NCI-H1092 (cell line): ENCODE measurements around the gene ANKRD33B.
"Not testable (repeated sequence)": the region's sequence is repeated elsewhere in the genome, so short reads cannot be mapped to it uniquely, and the experiment has no call there.

Source experiments
- DNase-seq: peaks from one replicate; lab custom pipeline; 2025; lab: John Stamatoyannopoulos, UW

ANKRD33B gene

DNA sequence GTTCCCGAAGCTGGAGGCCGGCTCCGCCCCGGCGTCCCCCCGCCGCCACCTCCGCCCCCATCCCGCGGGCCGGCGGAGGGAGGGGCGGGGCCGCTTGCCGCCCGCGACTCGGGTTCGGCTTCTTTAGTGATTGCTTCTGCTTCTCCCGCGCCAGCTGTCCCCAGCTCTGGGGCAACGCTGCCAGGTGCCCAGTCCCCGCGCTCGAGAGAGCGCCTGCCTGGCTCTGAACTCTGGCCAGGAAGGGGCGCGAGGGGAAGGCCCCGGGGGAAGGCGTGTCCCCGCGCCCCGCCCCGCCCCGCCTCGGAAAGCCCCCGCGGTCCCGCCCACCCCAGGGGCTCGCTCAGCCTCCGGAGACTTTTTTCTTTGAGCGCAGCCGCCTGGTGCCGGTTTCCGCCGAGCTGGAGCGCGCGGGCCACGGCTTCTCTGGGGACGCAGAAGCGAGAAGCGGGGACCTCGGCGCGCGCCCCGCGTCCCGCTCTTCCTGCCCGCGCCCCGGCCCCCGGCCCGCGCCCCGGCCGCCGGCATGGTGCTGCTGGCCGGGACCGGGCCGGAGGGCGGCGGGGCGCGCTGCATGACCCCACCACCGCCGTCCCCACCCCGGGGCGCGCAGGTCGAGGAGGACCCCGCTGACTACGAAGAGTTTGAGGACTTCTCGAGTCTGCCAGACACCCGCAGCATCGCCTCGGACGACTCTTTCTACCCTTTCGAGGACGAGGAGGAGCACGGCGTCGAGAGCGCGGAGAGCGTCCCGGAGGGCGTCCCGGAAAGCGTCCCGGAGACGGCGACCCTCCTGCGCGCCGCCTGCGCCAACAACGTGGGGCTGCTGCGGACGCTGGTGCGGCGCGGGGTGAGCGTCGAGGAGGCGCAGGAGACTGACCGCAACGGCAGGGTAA, at the start of gene ANKRD33B:
TSS of gene ANKRD33B (plus strand) at position 126 of the 893 bp plus-strand sequence. CDS start at position 524, 398 bp downstream.
- peak; percentile 34 for DNase-seq

GRCh38 chr5:10514572-10514971, 49.3 kb upstream of the ANKRD33B start:
- DNase-seq, result not testable (repeated sequence)

DNA sequence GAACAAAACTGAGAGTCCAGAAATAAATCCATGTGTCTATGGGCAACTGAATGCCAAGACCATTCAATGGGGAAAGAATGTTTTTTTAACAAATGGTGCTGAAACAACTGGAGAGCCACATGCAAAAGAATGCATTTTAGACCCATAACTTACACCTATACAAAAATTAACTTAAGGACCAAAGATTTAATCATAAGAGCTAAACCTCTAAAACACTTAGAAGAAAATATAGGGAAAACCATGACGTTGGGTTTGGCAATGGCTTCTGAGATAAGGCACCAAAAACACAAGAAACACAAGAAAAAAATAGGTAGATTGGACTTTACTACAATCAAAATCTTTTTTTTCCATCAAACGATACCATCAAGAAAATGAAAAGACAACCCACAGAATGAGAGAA, 48.4 kb upstream of the ANKRD33B start:
- DNase-seq, result no peak

- no peak for DNase-seq
Observed at GRCh38 chr5:10518347-10518746, 45.5 kb upstream of the ANKRD33B start.

DNA sequence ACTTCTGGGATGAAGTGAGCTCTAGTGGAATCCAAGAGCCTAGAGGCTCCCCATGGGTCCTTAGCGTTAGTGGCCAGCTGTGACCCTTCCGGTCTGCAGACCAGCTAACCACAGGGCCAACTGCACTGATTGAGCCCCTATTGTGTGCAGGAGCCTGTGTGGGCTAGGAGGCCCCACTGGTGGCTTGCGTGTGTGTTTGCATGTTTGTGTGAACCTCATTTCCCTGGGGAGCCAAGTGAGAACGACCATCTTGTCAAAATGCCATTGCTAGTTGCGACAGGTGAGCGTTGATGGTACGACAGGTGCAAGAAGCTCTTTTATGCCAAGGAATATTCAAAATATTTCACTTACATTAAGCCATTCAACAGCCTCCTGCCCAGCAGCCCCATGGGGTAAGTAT, 44.1 kb upstream of the ANKRD33B start:
- no peak for DNase-seq

DNA sequence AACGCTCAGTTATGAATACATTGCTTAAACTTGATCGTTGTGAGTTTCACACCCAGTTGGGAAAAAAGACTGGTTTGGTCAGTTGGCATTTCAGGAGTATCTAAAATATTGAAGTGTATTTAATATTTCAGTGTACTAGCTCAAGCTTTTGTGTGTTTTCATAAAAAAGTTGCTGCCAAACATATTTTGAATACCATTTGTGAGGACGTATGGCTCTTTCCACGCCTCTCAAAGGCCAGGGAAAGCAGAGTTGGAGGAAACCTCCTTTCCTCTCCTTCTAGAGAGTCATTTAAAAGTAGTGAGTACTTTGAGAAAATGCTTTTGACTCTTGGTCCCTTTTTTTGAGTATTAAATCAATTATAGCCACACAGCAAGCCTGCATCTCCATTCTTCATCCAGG, 43.2 kb upstream of the ANKRD33B start:
- DNase-seq, result no peak

- DNase-seq, result no peak
Observed at GRCh38 chr5:10521466-10522223, 42.2 kb upstream of the ANKRD33B start.

GRCh38 chr5:10522224-10522611, 41.7 kb upstream of the ANKRD33B start:
- DNase-seq, result no peak

GRCh38 chr5:10524376-10525123, 39.3 kb upstream of the ANKRD33B start:
- DNase-seq, result no peak

DNA sequence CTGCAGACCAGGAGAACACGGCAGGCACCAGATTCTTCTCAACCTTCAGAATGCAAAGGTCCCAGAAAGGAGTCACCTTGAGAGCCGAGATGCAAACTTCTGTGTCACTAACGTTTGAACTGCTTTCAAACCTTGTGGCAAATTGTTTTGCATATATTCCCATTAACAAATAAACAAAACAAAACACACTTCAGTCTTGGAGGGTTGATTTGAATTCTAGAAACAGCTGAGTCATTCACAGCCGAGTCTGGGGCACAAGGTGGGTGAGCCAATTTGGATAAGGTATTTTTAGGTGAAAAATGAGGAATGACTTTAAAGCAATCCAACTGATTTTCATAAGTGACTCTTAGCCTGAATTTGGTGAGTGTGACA, 38.8 kb upstream of the ANKRD33B start:
- no peak for DNase-seq

DNA sequence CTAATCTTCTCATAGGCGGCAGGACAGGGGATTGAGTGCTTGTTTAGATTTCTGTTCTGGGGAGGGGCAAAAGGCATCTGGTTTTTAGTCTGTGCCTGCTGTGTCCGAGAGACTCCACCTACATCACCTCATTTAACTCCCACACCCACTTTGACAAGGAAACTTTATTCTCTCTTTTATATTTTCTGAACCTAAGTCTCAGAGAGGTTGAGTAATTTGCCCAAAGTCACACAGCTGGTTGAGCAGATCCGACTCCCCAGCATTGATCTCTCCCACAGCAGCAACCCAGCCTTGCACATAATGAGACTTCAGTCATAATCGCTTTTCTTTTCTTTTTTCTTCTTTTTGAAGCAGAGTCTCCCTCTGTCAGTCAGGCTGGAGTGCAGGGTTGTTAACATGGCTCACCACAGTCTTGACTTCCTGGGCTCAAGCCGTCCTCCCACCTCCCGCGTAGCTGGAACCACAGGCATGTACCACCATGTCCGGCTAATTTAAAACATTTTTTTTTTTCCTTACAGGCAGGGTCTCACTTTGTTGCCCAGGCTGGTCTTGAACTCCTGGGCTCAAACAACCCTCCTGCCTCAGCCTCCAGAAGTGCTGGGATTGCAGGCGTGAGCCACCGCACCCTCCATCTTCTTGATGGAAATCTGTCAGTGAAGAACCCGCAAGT, 36.5 kb upstream of the ANKRD33B start:
- no peak for DNase-seq

DNA sequence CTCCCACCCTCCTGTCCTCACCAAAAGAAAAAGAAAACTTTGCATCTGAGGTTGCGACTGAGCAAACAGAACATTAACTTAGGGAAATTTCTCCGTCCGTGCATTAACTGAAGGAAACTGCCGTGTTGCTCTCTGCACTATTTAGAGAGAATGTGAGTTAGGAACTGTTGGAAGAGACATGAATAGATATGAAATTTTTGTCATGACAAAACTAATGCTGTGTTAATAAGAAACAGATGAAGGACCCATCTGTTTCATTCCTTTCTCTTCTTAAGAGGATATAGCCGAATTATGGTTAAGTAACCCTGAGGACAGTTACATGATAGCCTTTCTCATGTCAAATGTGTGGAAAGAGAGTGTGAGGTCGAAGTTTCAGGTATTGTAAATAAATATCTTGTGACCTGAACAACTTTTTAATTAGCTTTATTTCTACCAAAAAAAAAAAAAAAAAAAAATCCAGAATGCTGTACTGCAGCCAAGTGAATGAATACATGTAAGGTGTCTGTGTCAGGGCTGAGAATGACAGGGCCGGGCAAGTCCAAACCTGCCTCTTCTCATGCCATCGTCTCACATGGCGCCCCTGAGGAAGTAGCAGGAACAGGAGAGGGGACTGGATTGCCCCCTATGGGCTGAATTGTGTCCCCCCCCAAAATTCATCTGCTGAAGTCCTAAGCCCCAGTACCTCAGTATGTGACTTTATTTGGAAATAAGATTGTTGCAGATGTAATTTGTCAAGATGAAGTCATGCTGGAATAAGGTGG, 35.6 kb upstream of the ANKRD33B start:
- no peak for DNase-seq

DNA sequence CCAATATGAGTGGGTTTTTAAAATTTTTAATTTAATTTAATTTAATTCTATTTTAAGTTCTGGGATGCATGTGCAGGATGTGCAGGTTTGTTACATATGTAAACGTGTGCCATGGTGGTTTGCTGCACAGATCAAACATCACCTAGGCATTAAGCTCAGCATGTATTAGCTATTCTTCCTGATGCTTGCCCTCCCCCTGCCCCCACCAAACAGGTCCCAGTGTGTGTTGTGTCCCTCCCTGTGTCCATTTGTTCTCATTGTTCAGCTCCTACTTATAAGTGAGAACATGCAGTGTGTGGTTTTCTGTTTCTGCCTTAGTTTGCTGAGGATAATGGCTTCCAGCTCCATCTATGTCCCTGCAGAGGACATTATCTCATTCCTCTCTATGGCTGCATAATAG, 35.0 kb upstream of the ANKRD33B start:
- no peak for DNase-seq

GRCh38 chr5:10530601-10531320, 33.1 kb upstream of the ANKRD33B start:
- no peak for DNase-seq

- DNase-seq, result no peak
Observed at GRCh38 chr5:10532421-10532820, 31.4 kb upstream of the ANKRD33B start.

DNA sequence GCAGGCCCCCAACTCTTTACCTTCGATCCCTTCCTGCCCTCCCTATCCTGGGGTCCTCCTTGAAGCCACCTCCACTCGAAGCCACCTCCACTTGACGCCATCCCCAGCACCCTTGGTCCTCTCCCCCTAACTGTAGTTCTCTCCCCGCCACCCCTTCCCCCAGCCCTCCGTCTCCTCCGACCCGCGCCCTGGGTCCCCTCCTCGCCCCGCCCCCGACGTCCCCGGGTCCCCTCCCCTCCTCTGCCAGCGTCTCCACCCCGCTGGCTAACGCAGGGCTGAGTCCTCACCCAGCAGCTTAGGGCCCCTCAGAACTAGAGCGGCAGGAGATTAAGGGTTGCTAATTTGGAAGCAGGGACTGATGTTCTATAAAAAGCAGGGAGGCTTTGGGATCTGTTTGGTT, 30.6 kb upstream of the ANKRD33B start:
- no peak for DNase-seq

DNA sequence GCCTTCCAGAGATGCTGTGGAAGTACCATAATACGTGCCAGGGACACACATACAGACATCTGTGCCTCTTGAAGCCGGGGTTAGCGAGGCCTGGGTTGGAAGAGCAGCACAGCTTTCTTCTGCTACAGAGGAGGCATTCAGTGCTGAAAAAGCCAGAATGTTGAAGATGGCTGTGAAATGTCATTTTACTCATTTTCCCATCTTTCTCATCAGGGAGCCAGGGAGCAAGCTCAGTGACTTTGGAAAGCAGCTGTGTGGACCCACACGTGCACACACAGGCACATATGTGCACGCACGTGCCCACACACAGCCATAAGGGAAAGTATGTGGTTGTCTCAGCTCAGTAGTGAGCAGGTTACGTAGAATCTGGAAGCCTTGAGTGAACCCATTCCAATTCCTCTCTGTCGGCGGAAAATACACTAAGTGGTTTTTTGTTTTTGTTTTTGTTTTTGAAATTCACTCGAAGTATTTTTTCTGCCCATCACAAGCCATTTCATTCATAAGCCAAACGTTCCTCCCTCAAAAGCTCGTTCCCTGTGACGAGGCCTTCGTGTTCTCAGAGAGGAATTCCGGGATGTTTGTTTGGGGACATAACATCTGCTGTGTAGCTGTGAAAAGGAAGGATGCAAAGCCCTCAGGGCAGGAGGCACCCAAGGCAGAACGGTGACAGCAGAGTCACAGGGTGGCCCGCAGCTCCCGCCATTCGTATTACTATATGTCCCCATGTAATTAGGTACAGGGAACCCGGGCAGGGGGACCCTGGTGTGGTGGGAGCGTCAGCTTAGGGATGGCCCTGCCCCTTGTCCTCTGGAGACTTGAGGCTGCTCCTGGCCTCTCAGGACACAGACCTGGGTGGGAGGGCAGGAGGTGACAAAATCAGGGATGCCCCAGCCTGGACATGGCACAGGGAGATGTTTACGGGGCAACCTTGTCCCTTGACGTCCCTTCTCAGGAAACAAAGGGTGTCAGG, 29.0 kb upstream of the ANKRD33B start:
- DNase-seq, result no peak

GRCh38 chr5:10536511-10536910, 27.4 kb upstream of the ANKRD33B start:
- no peak for DNase-seq

DNA sequence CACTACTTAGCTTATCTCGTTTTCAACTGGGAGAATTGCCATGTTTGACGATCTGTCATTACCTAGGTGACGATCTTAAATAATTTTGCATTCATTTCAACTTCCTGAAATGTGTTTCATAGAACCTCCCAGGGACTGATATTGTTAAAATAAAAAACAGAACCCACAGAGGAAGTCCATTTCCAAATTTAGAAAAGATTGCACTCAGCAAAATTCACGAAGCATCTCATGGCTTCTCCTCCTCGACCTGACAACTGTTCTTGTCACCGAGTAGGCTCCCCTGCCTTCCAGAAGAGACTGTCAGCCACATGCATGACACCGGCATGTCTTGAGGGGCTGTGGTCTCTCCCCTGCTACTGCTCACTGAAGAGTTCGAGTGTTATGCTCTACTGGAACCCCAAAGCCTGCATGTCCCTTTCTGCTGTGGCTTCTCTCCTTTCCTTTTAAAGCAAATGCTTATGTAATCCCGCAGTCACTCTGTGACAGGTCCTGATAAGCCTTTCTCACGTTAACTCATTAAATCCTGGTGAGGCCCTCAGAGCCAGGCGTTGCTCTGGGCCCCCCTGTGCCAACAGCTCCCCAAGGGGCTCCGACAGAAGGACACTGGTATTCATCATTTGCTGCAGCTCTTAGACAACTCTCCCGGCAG, 26.8 kb upstream of the ANKRD33B start:
- no peak for DNase-seq
